IMR-90 (cell line): Measurements from ENCODE around the gene POU2F1. TPM values are rescaled to one million over a fixed set of nuclear protein-coding genes. Genes with fewer than 3 reads are reported as not detected.

Experiments used
- ATAC-seq: fragments of 200-7000 bp; cut with Tn5 transposase; 2 replicates; pipeline ENCODE4 v1.9.1; 2020; ENCODE audit warnings: low read depth, mild to moderate bottlenecking, moderate library complexity
- BruUV-seq: library from RNA; stranded (reverse); fragments of 400-500 nt; replicated peaks from 2 replicates; lab custom pipeline; 2021; lab: Mats Ljungman, UMichigan
- CTCF ChIA-PET: fragments of 300-600 bp; formaldehyde crosslinking; extraction: SDS; loops from one replicate; lab custom pipeline; 2021; ENCODE audit warnings: antibody characterized with exemption; lab: Yijun Ruan, JAX
- POLR2A ChIA-PET: fragments of 300-600 bp; sonication (Branson Sonifier 250); formaldehyde crosslinking; loops from one replicate; lab custom pipeline; 2022; ENCODE audit warnings: antibody characterized with exemption; ENCODE audit not compliant: unreplicated experiment; lab: Charles Lee
- DNase-seq: peaks from one replicate; pipeline ENCODE4 v3.0.0; 2013
- H2AFZ ChIP-seq: replicated peaks from 2 replicates; pipeline ENCODE3; 2013; ENCODE audit warnings: low read length, mild to moderate bottlenecking; ENCODE audit not compliant: poor library complexity
- H2AK5ac ChIP-seq: 2 replicates; pipeline ENCODE4 v1.6.1; 2013; ENCODE audit warnings: low read depth, low read length, inconsistent platforms
- H2AK9ac ChIP-seq: replicated peaks from 2 replicates; pipeline ENCODE3; 2013; ENCODE audit warnings: mild to moderate bottlenecking, low read depth, low read length, moderate library complexity; ENCODE audit not compliant: poor library complexity
- H2BK120ac ChIP-seq: 2 replicates; pipeline ENCODE4 v1.6.1; 2013; ENCODE audit warnings: low read depth, low read length, inconsistent platforms
- H2BK15ac ChIP-seq: 3 replicates; pipeline ENCODE4 v1.6.1; 2013; ENCODE audit warnings: low read depth, low read length, inconsistent platforms
- H2BK20ac ChIP-seq: 2 replicates; pipeline ENCODE4 v1.6.1; 2013; ENCODE audit warnings: low read depth, mild to moderate bottlenecking, inconsistent platforms, low read length, moderate library complexity
- H2BK5ac ChIP-seq: 2 replicates; pipeline ENCODE4 v1.6.1; 2013; ENCODE audit warnings: mild to moderate bottlenecking, low read depth, low read length, inconsistent platforms; ENCODE audit not compliant: poor library complexity, severe bottlenecking
- H3K14ac ChIP-seq: replicated peaks from 2 replicates; pipeline ENCODE4 v1.6.1; 2013; ENCODE audit warnings: low read depth, low read length, inconsistent platforms
- H3K18ac ChIP-seq: 2 replicates; pipeline ENCODE4 v1.6.1; 2013; ENCODE audit warnings: low read depth, low read length, control low read depth
- H3K23ac ChIP-seq: 2 replicates; pipeline ENCODE4 v1.6.1; 2013; ENCODE audit warnings: low read depth, low read length, inconsistent platforms
- H3K27ac ChIP-seq: 2 replicates; pipeline ENCODE4 v1.5.1; 2013; ENCODE audit warnings: mild to moderate bottlenecking, control low read depth, low read length; ENCODE audit not compliant: insufficient read depth
- H3K27me3 ChIP-seq: 2 replicates; pipeline ENCODE4 v1.6.1; 2013; ENCODE audit warnings: low read length; ENCODE audit not compliant: control insufficient read depth, insufficient read depth
- H3K36me3 ChIP-seq: 2 replicates; pipeline ENCODE4 v1.6.1; 2013; ENCODE audit warnings: low read length, mixed read lengths; ENCODE audit not compliant: control insufficient read depth, insufficient read depth
- H3K4ac ChIP-seq: 2 replicates; pipeline ENCODE4 v1.6.1; 2013; ENCODE audit warnings: low read depth, low read length, inconsistent platforms
- H3K4me1 ChIP-seq: 2 replicates; pipeline ENCODE4 v1.6.1; 2013; ENCODE audit warnings: low read length, mixed read lengths; ENCODE audit not compliant: control insufficient read depth, insufficient read depth
- H3K4me2 ChIP-seq: 2 replicates; pipeline ENCODE4 v1.6.1; 2013; ENCODE audit warnings: low read depth, mild to moderate bottlenecking, control low read depth, low read length, moderate library complexity
- H3K4me3 ChIP-seq: 2 replicates; pipeline ENCODE4 v1.5.1; 2013; ENCODE audit warnings: low read depth, mild to moderate bottlenecking, control low read depth, low read length, moderate library complexity; ENCODE audit not compliant: insufficient read depth
- H3K56ac ChIP-seq: 2 replicates; pipeline ENCODE4 v1.6.1; 2013; ENCODE audit warnings: low read length, inconsistent platforms; ENCODE audit not compliant: insufficient read depth; ENCODE audit errors: extremely low read depth
- H3K79me1 ChIP-seq, 2 experiments: 2 replicates each; pipeline ENCODE4 v1.6.1; 2013; ENCODE audit warnings: low read length in 2 of 2, inconsistent platforms in 1 of 2, low read depth in 1 of 2
- H3K9ac ChIP-seq: 2 replicates; pipeline ENCODE4 v1.6.1; 2013; ENCODE audit warnings: low read depth, low read length, control low read depth
- H3K9me1 ChIP-seq: 2 replicates; pipeline ENCODE4 v1.6.1; 2013; ENCODE audit warnings: low read length, inconsistent platforms; ENCODE audit not compliant: insufficient read depth
- H3K9me3 ChIP-seq: 2 replicates; pipeline ENCODE4 v1.6.1; 2013; ENCODE audit warnings: low read length; ENCODE audit not compliant: control insufficient read depth, insufficient read depth
- H4K20me1 ChIP-seq: 2 replicates; pipeline ENCODE4 v1.6.1; 2013; ENCODE audit warnings: low read length, inconsistent platforms; ENCODE audit not compliant: insufficient read depth
- H4K5ac ChIP-seq: 2 replicates; pipeline ENCODE4 v1.6.1; 2013; ENCODE audit warnings: mild to moderate bottlenecking, low read depth, low read length, control low read depth
- H4K8ac ChIP-seq, 2 experiments: 2 replicates each; pipeline ENCODE4 v1.6.1; 2013; ENCODE audit warnings: low read depth in 2 of 2, low read length in 2 of 2, control low read depth in 1 of 2, inconsistent platforms in 1 of 2
- H4K91ac ChIP-seq: 2 replicates; pipeline ENCODE4 v1.6.1; 2013; ENCODE audit warnings: low read depth, low read length, inconsistent platforms; ENCODE audit not compliant: insufficient read depth
- CEBPB ChIP-seq: IDR thresholded peaks from 2 replicates; pipeline ENCODE4 v1.6.1; 2012; ENCODE audit warnings: low read depth, low read length, improper control_type of control experiment
- POLR2A ChIP-seq: IDR thresholded peaks from 2 replicates; pipeline ENCODE4 v1.6.1; 2012; ENCODE audit warnings: mild to moderate bottlenecking, low read depth, low read length
- RAD21 ChIP-seq: IDR thresholded peaks from 2 replicates; pipeline ENCODE4 v1.6.1; 2012; ENCODE audit warnings: low read length, improper control_type of control experiment
- WGBS, 2 experiments: methylation state at CpG; one replicate each; pipeline versions ENCODE4 v1.1.5 to v1.1.7; 2013; ENCODE audit warnings: missing lambda C conversion rate in 2 of 2; ENCODE audit not compliant: insufficient read length in 1 of 2; ENCODE audit errors: extremely low coverage in 2 of 2; 5-methylcytosine and 5-hydroxymethylcytosine counted together
- dilution Hi-C: fragments of 300-500 bp; cut with HindIII; formaldehyde crosslinking; loops from one replicate; pipeline ENCODE4 v1.14.3; 2018; ENCODE audit warnings: low sequenced_read_pairs; ENCODE audit not compliant: unreplicated experiment
- in situ Hi-C: fragments of 300-500 bp; cut with MboI; formaldehyde crosslinking; loops from 3 replicates; pipeline ENCODE4 v1.14.3; 2019; ENCODE audit warnings: low sequenced_read_pairs, inconsistent platforms, mixed read lengths
- intact Hi-C: fragments of 100-400 bp; cut with micrococcal nuclease; formaldehyde crosslinking; loops from 2 replicates; pipeline ENCODE4 v1.10.0; 2022
- polyA plus RNA-seq, 3 experiments: library from polyadenylated mRNA; depleted of rRNA; stranded (reverse); fragments of >200 nt; gene quantifications; 2 replicates each; pipeline ENCODE4 v1.2.3, GENCODE V29; 2012; ENCODE audit warnings: low replicate concordance in 1 of 3
- total RNA-seq: library from RNA; depleted of rRNA; stranded (reverse); fragments of >200 nt; gene quantifications from 2 replicates; pipeline ENCODE4 v1.2.3, GENCODE V29; 2012

Gene POU2F1
- total and polyA plus RNA-seq, 2 of the 4 experiments (the other 2 are of a cell fraction): 1.2 to 3.4 TPM

DNA sequence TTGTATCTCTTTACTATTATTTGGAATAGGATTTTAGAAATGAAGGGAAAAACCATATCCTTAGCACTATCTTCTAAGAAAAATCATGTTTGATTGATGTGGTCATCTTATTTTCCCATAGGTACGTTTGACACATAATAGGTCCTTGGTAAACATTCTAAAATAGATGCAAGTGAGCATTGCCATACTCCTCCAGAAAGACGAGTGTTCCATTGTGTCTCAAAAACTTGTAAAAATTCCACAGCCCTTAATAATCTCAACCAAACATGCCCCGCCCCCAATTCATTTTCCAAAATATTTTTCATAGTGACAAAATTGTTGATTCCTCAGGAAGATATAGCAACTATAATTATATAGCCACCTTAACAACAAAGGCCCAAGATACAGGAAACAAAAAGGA is 184.2 kb downstream of the POU2F1 start:
- H3K9me1 ChIP-seq: no peaks in the 10 kb centered on the region
- no peaks in the 10 kb centered on the region for H3K27me3 ChIP-seq
- H3K18ac ChIP-seq: no peak overlapping the region
- ChIA-PET CTCF (no interaction called here), POLR2A (interaction anchor here (0.6 kb wide), 1 partner anchor 15 kb away, joined by 21 read pairs; no protein-coding TSS in a partner anchor)
- no peak overlapping the region for H3K4me2 ChIP-seq
- H2BK20ac ChIP-seq: no peak overlapping the region
- H3K9me3 ChIP-seq: no peaks in the 10 kb centered on the region
- H2AFZ ChIP-seq: no peak overlapping the region
- ATAC-seq: no peak
- no peak overlapping the region for H3K23ac ChIP-seq
- no TSS peak for BruUV-seq
- no peak overlapping the region for H2BK15ac ChIP-seq
- no peak overlapping the region for H3K4ac ChIP-seq
- H3K14ac ChIP-seq: no peak overlapping the region
- H3K9ac ChIP-seq: no peak overlapping the region
- in situ Hi-C loops (no loop called here), dilution Hi-C loops (no loop called here), intact Hi-C loops (no loop called here)
- H3K79me1 ChIP-seq: no peaks in the 10 kb centered on the region
- 80% methylated on average over 1 of the region's 3 CpGs; no CpG with 5 or more reads in 1 of the 2 experiments for WGBS, 2 experiments
- no peaks in the 10 kb centered on the region for H3K4me1 ChIP-seq
- H2BK5ac ChIP-seq: no peak overlapping the region
- no peak overlapping the region for H4K91ac ChIP-seq
- no peak overlapping the region for H4K8ac ChIP-seq
- no peak overlapping the region for H2BK120ac ChIP-seq
- H3K4me3 ChIP-seq: no peak overlapping the region
- no peak for DNase-seq
- no peaks in the 10 kb centered on the region for H3K36me3 ChIP-seq
- no peak for TF ChIP-seq CEBPB
- no peak for TF ChIP-seq RAD21
- no peak for TF ChIP-seq POLR2A
- H2AK9ac ChIP-seq: no peak overlapping the region
- H3K56ac ChIP-seq: no peak overlapping the region
- no peak overlapping the region for H3K27ac ChIP-seq
- H4K5ac ChIP-seq: no peak overlapping the region
- no peak overlapping the region for H2AK5ac ChIP-seq
- no peaks in the 10 kb centered on the region for H4K20me1 ChIP-seq
